HepG2 (cell line): ENCODE data around the gene TIMM17A. TPM values are rescaled to one million over a fixed set of nuclear protein-coding genes. Genes with fewer than 3 reads are reported as not detected.

Source experiments
- ASH2L ChIP-seq: fragments of 300-600, 200-600 bp; sonication (generic); IDR thresholded peaks from 2 replicates; pipeline ENCODE4 v1.7.0; 2017; ENCODE audit warnings: low read depth, mild to moderate bottlenecking, moderate library complexity, mixed read lengths, low read length; ENCODE audit not compliant: insufficient read length
- CREB1 ChIP-seq, 2 experiments: fragments of 450-650 bp in 1 of 2; IDR thresholded peaks; 2 replicates each; pipeline ENCODE4 v1.6.1; 2016 to 2017; ENCODE audit warnings: control low read depth in 1 of 2, mild to moderate bottlenecking in 1 of 2, missing compliant biosample characterization in 1 of 2, missing genetic modification characterization in 1 of 2
- HNF4A ChIP-seq: sonication (generic); formaldehyde crosslinking; IDR thresholded peaks from 2 replicates; pipeline ENCODE4 v1.4.0; 2020; ENCODE audit warnings: missing genetic modification reagents
- KDM5A ChIP-seq: fragments of 200-600 bp; sonication (generic); IDR thresholded peaks from 2 replicates; pipeline ENCODE4 v1.7.0; 2018; ENCODE audit warnings: antibody characterized with exemption, mild to moderate bottlenecking, low read length, borderline replicate concordance
- KMT2A ChIP-seq: sonication (generic); formaldehyde crosslinking; IDR thresholded peaks from 2 replicates; pipeline ENCODE4 v1.4.0; 2020; ENCODE audit warnings: missing genetic modification reagents
- LCORL ChIP-seq, 2 experiments: fragments of 450-650 bp in 1 of 2; sonication (generic) in 1 of 2; formaldehyde crosslinking in 1 of 2; IDR thresholded peaks; 2 replicates each; pipeline versions ENCODE4 v1.5.0 to v1.6.1; 2017 to 2020; ENCODE audit warnings: antibody characterized with exemption in 1 of 2, missing genetic modification reagents in 1 of 2
- MEIS1 ChIP-seq: sonication (generic); formaldehyde crosslinking; IDR thresholded peaks from 2 replicates; pipeline ENCODE4 v1.9.0; 2021; ENCODE audit warnings: mild to moderate bottlenecking, missing genetic modification reagents, moderate library complexity, borderline replicate concordance
- SNAI1 ChIP-seq: sonication (generic); formaldehyde crosslinking; IDR thresholded peaks from 2 replicates; pipeline ENCODE4 v1.5.0; 2020; ENCODE audit warnings: mild to moderate bottlenecking, missing genetic modification reagents, borderline replicate concordance
- TFDP2 ChIP-seq: sonication (generic); formaldehyde crosslinking; IDR thresholded peaks from 2 replicates; pipeline ENCODE4 v1.4.0; 2020; ENCODE audit warnings: missing genetic modification reagents
- ZNF530 ChIP-seq: sonication (generic); formaldehyde crosslinking; IDR thresholded peaks from 2 replicates; pipeline ENCODE4 v1.5.0; 2020; ENCODE audit warnings: low read depth, mild to moderate bottlenecking, missing genetic modification reagents
- ZNF598 ChIP-seq: sonication (generic); formaldehyde crosslinking; IDR thresholded peaks from 2 replicates; pipeline ENCODE4 v1.5.1; 2020; ENCODE audit warnings: mild to moderate bottlenecking, missing genetic modification reagents, borderline replicate concordance
- polyA plus RNA-seq, 8 experiments: library from polyadenylated mRNA; depleted of rRNA in 3 of 8; stranded (reverse) in 7 of 8; unstranded in 1 of 8; fragments of >200 nt; fragmentation: Illumina TruSeq in 4 of 8; extraction: Trizol in 4 of 8; gene quantifications; 2 replicates each; pipeline versions ENCODE4 v1.2.1 to v1.2.3, GENCODE V29; 2011 to 2016; ENCODE audit warnings: low read depth in 4 of 8, missing spikeins in 1 of 8, mixed read lengths in 1 of 8; ENCODE audit not compliant: insufficient read depth in 1 of 8
- total RNA-seq, 5 experiments: library from RNA; depleted of rRNA; stranded (reverse); fragments of >200 nt; fragmentation: Illumina TruSeq; extraction: Trizol; gene quantifications; 2 replicates each; pipeline ENCODE4 v1.2.3, GENCODE V29; 2016; ENCODE audit warnings: low read depth in 1 of 5
- TF ChIP-seq, protein P1 (sequence below): sonication (generic); formaldehyde crosslinking; IDR thresholded peaks from 2 replicates; pipeline ENCODE4 v1.5.0; 2020; ENCODE audit warnings: mild to moderate bottlenecking, missing genetic modification reagents, borderline replicate concordance
- TF ChIP-seq, protein P2 (sequence below): sonication (generic); formaldehyde crosslinking; IDR thresholded peaks from 2 replicates; pipeline ENCODE4 v1.8.1; 2022; ENCODE audit warnings: low read depth, mild to moderate bottlenecking, missing genetic modification reagents
- TF ChIP-seq, protein P3 (sequence below): sonication (generic); formaldehyde crosslinking; IDR thresholded peaks from 2 replicates; pipeline ENCODE4 v1.4.0; 2020; ENCODE audit warnings: missing genetic modification reagents

The TIMM17A gene
- total and polyA plus RNA-seq, 2 of the 13 experiments (the other 11 are each of a cell fraction or from before 2014, with no cell fraction given) = 50.8 to 97.8 TPM

DNA sequence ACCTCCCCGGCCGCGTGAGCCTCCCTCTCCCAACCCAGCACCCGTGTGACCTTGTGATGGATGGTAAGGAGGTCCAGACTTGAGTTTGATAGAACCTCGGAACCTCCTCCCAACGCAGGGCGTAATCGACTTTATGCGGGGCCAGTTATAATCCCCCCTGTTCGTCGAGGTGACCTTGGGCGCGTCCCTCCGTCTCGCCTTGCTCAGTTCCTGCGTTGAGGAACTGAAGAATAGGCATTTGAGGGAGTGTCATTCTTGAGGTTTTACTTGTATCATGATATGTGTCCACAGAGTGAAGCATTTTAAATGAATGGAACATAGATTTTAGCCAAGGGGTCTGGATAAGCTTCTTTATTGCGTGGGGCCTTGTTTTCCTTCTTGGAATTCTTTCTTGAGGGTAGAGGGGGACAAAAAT lies 433 bp downstream of the TIMM17A start (continued):
- TF ChIP-seq, protein P1, sequence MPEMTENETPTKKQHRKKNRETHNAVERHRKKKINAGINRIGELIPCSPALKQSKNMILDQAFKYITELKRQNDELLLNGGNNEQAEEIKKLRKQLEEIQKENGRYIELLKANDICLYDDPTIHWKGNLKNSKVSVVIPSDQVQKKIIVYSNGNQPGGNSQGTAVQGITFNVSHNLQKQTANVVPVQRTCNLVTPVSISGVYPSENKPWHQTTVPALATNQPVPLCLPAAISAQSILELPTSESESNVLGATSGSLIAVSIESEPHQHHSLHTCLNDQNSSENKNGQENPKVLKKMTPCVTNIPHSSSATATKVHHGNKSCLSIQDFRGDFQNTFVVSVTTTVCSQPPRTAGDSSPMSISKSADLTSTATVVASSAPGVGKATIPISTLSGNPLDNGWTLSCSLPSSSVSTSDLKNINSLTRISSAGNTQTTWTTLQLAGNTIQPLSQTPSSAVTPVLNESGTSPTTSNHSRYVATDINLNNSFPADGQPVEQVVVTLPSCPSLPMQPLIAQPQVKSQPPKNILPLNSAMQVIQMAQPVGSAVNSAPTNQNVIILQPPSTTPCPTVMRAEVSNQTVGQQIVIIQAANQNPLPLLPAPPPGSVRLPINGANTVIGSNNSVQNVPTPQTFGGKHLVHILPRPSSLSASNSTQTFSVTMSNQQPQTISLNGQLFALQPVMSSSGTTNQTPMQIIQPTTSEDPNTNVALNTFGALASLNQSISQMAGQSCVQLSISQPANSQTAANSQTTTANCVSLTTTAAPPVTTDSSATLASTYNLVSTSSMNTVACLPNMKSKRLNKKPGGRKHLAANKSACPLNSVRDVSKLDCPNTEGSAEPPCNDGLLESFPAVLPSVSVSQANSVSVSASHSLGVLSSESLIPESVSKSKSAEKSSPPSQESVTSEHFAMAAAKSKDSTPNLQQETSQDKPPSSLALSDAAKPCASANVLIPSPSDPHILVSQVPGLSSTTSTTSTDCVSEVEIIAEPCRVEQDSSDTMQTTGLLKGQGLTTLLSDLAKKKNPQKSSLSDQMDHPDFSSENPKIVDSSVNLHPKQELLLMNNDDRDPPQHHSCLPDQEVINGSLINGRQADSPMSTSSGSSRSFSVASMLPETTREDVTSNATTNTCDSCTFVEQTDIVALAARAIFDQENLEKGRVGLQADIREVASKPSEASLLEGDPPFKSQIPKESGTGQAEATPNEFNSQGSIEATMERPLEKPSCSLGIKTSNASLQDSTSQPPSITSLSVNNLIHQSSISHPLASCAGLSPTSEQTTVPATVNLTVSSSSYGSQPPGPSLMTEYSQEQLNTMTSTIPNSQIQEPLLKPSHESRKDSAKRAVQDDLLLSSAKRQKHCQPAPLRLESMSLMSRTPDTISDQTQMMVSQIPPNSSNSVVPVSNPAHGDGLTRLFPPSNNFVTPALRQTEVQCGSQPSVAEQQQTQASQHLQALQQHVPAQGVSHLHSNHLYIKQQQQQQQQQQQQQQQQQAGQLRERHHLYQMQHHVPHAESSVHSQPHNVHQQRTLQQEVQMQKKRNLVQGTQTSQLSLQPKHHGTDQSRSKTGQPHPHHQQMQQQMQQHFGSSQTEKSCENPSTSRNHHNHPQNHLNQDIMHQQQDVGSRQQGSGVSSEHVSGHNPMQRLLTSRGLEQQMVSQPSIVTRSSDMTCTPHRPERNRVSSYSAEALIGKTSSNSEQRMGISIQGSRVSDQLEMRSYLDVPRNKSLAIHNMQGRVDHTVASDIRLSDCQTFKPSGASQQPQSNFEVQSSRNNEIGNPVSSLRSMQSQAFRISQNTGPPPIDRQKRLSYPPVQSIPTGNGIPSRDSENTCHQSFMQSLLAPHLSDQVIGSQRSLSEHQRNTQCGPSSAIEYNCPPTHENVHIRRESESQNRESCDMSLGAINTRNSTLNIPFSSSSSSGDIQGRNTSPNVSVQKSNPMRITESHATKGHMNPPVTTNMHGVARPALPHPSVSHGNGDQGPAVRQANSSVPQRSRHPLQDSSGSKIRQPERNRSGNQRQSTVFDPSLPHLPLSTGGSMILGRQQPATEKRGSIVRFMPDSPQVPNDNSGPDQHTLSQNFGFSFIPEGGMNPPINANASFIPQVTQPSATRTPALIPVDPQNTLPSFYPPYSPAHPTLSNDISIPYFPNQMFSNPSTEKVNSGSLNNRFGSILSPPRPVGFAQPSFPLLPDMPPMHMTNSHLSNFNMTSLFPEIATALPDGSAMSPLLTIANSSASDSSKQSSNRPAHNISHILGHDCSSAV = 0 out of 2 replicates have a peak, but pooled peaks have one; percentile 7
- no peak for TF ChIP-seq HNF4A (CRISPR knock-in tag)
- peak; percentile 14 for TF ChIP-seq ASH2L
- TF ChIP-seq TFDP2 (CRISPR knock-in tag) = no peak
- TF ChIP-seq, protein P2, sequence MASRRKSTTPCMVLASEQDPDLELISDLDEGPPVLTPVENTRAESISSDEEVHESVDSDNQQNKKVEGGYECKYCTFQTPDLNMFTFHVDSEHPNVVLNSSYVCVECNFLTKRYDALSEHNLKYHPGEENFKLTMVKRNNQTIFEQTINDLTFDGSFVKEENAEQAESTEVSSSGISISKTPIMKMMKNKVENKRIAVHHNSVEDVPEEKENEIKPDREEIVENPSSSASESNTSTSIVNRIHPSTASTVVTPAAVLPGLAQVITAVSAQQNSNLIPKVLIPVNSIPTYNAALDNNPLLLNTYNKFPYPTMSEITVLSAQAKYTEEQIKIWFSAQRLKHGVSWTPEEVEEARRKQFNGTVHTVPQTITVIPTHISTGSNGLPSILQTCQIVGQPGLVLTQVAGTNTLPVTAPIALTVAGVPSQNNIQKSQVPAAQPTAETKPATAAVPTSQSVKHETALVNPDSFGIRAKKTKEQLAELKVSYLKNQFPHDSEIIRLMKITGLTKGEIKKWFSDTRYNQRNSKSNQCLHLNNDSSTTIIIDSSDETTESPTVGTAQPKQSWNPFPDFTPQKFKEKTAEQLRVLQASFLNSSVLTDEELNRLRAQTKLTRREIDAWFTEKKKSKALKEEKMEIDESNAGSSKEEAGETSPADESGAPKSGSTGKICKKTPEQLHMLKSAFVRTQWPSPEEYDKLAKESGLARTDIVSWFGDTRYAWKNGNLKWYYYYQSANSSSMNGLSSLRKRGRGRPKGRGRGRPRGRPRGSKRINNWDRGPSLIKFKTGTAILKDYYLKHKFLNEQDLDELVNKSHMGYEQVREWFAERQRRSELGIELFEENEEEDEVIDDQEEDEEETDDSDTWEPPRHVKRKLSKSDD (CRISPR knock-in tag) = no peak
- TF ChIP-seq, protein P3, sequence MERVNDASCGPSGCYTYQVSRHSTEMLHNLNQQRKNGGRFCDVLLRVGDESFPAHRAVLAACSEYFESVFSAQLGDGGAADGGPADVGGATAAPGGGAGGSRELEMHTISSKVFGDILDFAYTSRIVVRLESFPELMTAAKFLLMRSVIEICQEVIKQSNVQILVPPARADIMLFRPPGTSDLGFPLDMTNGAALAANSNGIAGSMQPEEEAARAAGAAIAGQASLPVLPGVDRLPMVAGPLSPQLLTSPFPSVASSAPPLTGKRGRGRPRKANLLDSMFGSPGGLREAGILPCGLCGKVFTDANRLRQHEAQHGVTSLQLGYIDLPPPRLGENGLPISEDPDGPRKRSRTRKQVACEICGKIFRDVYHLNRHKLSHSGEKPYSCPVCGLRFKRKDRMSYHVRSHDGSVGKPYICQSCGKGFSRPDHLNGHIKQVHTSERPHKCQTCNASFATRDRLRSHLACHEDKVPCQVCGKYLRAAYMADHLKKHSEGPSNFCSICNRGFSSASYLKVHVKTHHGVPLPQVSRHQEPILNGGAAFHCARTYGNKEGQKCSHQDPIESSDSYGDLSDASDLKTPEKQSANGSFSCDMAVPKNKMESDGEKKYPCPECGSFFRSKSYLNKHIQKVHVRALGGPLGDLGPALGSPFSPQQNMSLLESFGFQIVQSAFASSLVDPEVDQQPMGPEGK (CRISPR knock-in tag) = no peak
- no peak for TF ChIP-seq ZNF530 (CRISPR knock-in tag)
- TF ChIP-seq SNAI1 (CRISPR knock-in tag) = no peak
- 0 out of 2 replicates have a peak, but pooled peaks have one; percentile 35 for TF ChIP-seq KMT2A
- no peak for TF ChIP-seq CREB1 (IDR thresholded peaks at IDR 0.05)
- TF ChIP-seq CREB1 (CRISPR knock-in tag; IDR thresholded peaks at IDR 0.05) = 0 out of 2 replicates have a peak, but pooled peaks have one; percentile 5
- no peak for TF ChIP-seq MEIS1 (CRISPR knock-in tag)
- peak; percentile 51; the same call in 1 of the 2 replicates for TF ChIP-seq KDM5A
- no peak for TF ChIP-seq LCORL (IDR thresholded peaks at IDR 0.05)
- TF ChIP-seq LCORL (CRISPR knock-in tag; IDR thresholded peaks at IDR 0.05) = 0 out of 2 replicates have a peak, but pooled peaks have one; percentile 2
- 0 out of 2 replicates have a peak, but pooled peaks have one; percentile 49 for TF ChIP-seq ZNF598 (CRISPR knock-in tag)
